ENCODE results near the gene USB1.

Gene USB1

DNA sequence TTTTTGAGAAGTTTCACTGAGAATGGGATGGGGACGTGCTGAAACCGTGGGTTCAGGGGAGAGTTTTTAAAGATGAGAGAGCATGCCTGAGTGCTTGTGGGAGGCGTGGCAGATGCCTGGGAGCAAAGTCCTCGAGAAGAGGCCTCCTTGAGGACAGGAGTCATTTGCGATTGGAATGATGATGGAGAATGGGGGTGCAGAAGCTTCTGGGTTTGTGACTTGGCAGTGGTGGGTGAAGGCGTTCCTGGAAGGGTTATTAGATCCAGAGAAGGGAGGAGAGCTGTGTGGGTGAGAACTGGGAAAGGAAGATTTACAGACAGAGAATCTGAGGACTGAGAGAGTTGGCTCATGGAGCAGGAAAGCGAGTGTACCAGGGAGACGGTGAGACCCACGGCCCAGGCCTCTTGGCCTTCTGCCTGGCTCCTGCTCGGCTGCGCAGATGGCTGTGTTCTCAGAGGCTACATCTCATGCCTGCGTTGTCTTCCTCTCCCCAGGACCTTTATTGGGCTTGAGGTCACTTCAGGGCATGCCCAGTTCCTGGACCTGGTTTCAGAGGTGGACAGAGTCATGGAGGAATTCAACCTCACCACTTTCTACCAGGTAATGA is 15.7 kb downstream of the USB1 start:
- no peak for DNase-seq (ENCODE audit: low read depth in 4 of 4, low spot score in 1 of 4)

DNA sequence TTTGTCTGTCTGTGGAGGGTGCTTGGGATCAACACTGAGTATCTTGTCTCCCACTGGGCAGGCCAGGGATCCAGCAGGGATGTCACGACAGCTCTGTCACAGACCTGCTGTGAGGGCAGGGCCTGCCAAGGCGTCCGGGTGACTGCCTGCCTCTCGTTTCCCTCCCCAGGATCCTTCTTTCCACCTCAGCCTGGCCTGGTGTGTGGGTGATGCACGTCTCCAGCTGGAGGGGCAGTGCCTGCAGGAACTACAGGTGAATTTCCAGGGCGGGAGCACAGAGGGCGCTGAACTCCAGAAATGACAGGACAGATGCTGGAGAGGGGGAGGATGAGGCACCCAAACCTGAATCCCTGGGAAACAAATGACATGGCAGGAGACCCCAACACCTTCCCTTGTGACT is 17.6 kb downstream of the USB1 start:
- DNase-seq (ENCODE audit: low read depth in 4 of 4, low spot score in 1 of 4), result no peak

DNA sequence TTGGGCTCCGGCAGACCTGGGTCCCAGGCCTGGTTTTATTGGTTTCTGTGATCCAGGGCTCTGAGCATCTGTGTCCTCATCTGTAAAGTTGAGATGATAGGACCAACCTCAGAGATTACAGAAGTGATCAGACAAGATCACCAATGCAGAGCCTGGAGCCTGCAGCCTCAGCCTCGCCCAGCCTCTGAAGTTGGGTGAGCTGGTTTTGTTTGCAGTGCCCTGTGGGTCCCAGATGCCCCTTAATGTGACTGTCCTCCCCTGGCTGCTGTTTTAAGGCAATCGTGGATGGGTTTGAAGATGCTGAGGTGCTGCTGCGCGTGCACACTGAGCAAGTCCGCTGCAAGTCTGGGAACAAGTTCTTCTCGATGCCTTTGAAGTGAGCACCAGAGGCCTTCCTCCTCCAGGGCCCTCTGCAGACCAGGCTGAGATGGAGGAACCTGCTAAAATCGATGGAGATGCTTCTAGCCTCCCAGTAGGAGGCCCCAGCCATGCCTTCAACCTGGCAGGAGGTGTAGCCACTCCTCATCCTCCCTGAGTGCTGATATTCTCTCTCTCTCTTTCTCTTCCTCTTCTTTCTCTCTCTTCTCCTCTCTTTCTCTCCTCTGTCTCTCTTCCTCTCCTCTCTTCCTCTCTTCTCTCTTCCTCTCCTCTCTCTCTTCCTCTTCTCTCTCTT is 18.8 kb downstream of the USB1 start:
- no peak for DNase-seq (ENCODE audit: low read depth in 4 of 4, low spot score in 1 of 4)

DNA sequence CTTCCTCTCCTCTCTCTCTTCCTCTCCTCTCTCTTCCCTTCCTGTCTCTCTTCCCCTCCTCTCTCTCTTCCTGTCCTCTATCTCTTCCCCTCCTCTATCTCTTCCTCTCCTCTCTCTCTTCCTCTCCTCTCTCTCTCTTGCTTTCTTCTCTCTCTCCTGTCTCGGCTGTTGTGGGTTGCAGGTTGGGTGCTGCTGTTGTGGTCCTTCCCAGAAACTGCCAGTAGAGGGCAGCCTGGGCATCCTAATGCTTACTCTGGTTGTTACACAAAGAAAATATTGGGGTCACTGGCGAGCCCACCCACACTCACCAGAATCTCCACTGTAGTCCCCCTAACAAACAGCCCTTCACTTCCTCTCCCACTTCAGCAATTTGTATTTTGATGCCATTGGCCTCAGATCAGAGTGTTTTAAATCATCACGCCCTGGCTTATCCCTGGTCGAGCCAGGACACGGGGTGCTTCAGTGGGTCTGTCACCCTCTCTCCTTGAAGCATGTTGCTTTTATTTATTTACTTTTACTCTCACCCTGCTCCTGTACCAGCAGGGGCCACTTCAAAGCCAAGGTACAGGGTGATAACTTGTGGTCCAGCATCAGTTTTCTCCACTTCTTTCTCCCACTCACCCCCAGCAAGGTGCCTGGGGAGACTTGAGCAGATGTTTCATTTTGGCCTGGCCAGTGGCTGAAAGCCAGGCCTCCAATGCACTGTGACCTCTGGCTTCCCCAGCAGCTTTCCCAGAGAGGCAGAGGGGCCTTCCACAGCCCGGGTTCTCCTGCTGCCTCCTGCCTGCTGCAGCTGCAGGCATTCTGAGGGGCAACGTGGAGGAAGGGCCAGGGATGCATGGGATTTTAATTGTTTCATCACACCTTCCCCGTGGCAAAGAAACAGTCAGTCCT is 19.7 kb downstream of the USB1 start:
- DNase-seq (ENCODE audit: low read depth in 4 of 4, low spot score in 1 of 4), result peak in 2 of 4 experiments; percentile 42 to 43

- no peak for DNase-seq (ENCODE audit: low read depth in 4 of 4, low spot score in 1 of 4)
Observed at GRCh38 chr16:58021661-58022551, 20.7 kb downstream of the USB1 start.

DNA sequence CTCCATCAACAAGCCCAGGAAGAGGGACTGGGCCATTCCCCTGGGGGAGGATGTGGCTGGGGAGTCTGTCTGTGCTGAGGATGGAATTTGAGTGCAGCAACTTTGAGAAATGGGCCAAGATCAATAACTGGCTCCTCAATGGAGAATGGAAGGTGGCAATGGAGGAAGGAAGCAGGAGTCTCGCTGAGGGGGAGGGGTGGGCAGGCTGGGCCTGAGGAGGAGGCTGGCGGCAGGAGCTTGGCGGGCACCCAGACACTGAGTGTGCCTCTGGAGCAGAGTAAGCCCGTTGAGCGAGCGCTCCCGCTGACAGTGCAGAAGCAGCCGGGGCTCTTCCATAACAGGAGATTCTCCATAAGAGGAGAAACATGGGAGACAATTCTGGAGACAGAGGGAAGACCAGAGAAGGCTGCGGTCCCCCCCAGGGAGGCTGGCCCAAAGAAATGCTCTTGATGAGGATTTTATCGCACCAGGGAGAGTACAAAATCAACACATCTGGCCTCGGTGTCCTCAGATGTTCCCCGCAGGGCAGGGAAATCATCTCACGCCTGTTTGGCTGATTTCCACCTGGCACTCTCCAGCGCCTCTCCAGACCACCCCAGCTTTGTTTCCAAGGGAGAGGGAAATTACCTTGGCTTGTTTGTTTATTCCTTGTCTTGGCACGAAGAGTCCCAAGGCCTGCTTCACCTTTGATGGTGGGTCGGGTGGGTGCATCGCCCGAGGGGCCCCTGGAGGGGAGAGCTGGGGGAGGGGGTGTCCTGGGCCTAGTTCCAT is 21.6 kb downstream of the USB1 start:
- no peak for DNase-seq (ENCODE audit: low read depth in 4 of 4, low spot score in 1 of 4)

DNA sequence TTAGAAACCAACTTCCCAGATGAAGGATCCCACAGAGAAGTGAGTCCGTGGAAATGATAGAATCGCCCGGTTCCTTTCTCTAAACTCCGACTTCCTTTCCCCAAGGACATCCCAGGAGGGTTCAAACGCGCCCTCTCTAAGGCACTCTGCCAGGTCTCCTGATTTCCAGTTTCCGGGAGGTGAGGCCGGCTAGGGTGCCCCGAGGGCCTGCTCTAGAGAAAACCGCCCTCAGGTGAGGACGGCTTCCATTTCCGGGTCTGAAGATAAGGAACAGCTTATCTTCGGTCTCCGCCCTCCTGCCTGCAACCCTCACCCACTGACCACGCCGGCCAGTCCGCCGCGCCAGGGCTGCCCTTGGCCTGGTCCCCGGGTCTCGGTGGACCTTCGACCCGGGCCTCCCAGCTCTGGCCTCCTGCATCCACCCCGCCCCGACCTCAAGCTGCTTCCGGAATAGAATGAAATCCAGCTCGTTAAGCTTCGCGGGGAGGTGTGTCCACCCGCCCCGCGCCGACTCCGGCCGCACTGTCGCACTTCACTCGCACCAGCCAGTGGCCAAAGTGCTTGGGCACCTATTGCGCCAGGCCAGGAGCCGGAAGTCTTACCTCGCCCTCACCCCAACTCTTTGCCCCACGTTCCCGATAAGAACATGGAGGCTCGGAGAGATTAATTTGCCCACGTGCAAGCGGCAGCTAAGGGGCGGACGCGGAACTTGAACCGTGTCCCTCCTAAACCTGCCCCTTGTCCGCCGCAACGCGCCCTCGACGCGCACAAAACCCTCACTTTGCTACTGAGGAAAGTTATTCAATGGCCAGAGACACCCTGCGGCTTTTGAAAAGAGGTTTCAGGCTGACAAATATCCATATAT is 23.5 kb downstream of the USB1 start:
- DNase-seq (ENCODE audit: low read depth in 4 of 4, low spot score in 1 of 4), result no peak

GRCh38 chr16:58025351-58026138 is 24.3 kb downstream of the USB1 start, which contains the start of gene MMP15:
Gene MMP15, plus strand, starts transcription at chr16:58025754. Its CDS starts 597 bp downstream, at chr16:58026351.
- DNase-seq (ENCODE audit: low read depth in 4 of 4, low spot score in 1 of 4), result peak in 3 of 4 experiments; percentile 43 to 60 (median 48)

- peak in 1 of 4 experiments; percentile 8 for DNase-seq (ENCODE audit: low read depth in 4 of 4, low spot score in 1 of 4)
Observed at GRCh38 chr16:58026139-58026704, 25.0 kb downstream of the USB1 start.

DNA sequence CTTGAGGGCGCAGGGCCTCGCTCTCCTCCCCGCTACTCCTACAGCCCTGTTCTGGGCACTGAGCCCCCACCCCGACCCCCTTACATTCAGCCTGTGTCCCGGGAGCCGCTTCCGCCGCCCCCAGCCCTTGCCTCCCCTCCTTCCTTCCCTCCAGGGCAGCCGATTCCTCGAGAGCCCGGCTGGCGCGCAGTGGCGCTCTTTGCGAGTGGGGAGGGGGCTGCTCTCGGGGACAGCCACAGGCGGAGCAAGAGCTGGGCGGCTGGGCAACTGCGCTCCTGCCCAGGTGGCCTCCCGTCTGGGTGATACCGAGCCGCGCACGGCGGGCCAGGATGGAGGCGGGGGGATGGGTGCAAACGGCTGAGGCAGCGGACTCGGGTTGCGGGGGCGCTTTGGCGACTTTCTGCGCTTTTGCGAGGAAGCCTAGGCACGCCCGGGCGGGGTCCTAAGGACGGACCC is 25.5 kb downstream of the USB1 start:
- DNase-seq (ENCODE audit: low read depth in 4 of 4, low spot score in 1 of 4), result no peak

GRCh38 chr16:58027161-58027915 is 26.1 kb downstream of the USB1 start:
- DNase-seq (ENCODE audit: low read depth in 4 of 4, low spot score in 1 of 4), result no peak

DNA sequence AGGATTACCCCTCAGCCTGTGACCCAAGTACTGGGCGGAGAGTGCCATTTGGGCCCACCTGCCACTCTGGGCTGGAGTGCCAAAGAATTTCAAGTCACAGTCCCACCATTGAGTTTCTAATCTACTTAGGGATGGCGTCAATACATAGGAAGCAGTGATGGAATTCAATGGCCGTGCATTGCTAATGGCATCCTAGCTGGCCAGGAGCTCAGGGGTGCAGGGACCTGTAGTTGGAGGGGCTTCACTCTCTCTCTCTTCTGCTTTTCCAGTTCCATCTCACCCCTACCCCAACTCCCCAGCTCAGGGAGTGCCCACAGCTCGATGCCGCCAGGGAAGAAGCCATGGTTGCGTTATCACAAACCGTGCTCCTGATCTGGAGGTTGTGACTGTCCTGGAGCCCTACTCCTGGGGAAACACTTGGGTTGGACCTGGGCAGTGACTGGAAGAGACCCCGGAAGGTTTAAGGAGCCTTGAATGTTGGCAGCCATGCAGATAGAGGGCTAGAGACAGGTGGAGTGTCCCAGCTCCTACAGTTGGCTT is 26.8 kb downstream of the USB1 start:
- DNase-seq (ENCODE audit: low read depth in 4 of 4, low spot score in 1 of 4), result no peak

DNA sequence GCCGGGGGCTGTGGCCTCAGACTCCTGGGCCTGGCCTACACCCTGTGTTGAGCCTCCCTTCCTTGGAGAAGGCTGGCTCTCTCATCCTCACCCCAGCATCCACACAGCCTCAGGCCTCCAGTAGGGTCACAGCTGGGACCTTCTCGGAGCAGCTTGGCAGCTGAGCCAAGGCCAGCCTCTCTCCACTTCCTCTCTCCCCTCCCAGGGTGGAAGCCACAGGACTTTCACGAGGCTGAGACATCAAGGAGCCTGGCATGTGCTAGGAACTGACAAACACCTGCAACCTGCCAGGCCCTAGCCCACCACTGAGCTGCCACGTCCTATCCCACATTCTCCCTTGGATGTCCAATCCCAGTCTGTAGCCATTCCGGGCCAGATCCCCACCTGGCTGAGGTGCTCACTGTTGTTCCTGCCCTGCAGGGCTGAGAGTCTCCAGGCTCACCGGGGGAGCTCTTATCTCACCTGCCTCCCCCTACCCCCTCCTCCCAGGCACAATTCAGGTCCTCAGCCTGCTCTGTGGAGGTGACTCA is 27.4 kb downstream of the USB1 start:
- no peak for DNase-seq (ENCODE audit: low read depth in 4 of 4, low spot score in 1 of 4)

- DNase-seq (ENCODE audit: low read depth in 4 of 4, low spot score in 1 of 4), result no peak
Observed at GRCh38 chr16:58029410-58029809, 28.2 kb downstream of the USB1 start.

- no peak for DNase-seq (ENCODE audit: low read depth in 4 of 4, low spot score in 1 of 4)
Observed at GRCh38 chr16:58030136-58030840, 29.1 kb downstream of the USB1 start.
